SK-N-MC (cell line): ENCODE results near the gene PGAM4.

Experiments
- DNase-seq: peaks from one replicate; pipeline ENCODE4 v3.0.0-alpha.2; 2011; ENCODE audit warnings: low read depth, low spot score
- H3K27ac ChIP-seq: fragments of 200-600 bp; sonication (generic); 2 replicates; pipeline ENCODE4 v1.5.1; 2016; ENCODE audit warnings: mixed run types
- H3K36me3 ChIP-seq: fragments of 200-600 bp; sonication (generic); 2 replicates; pipeline ENCODE4 v1.6.1; 2017; ENCODE audit warnings: antibody characterized with exemption, low read length, mixed read lengths; ENCODE audit not compliant: insufficient read depth
- H3K4me3 ChIP-seq: fragments of 200-600 bp; sonication (generic); 2 replicates; pipeline ENCODE4 v1.5.1; 2016
- H3K9ac ChIP-seq: fragments of 200-600 bp; sonication (generic); 2 replicates; pipeline ENCODE4 v1.8.0; 2017; ENCODE audit warnings: mixed run types, mixed read lengths; ENCODE audit not compliant: insufficient read length
- H3K9me3 ChIP-seq: fragments of 200-600 bp; sonication (generic); 2 replicates; pipeline ENCODE4 v1.6.1; 2017; ENCODE audit warnings: low read depth, mild to moderate bottlenecking, antibody characterized with exemption, low read length, moderate library complexity, mixed read lengths
- EZH2 ChIP-seq: fragments of 200-600 bp; sonication (generic); IDR thresholded peaks from one replicate; pipeline ENCODE4 v1.6.1; 2017; ENCODE audit warnings: antibody characterized with exemption
- FOXP2 ChIP-seq: optimal IDR thresholded peaks from 2 replicates; pipeline ENCODE3; 2011; ENCODE audit warnings: mild to moderate bottlenecking, moderate library complexity; ENCODE audit not compliant: insufficient read depth; ENCODE audit errors: extremely low read length, control extremely low read depth
- POLR2AphosphoS5 ChIP-seq: IDR thresholded peaks from 2 replicates; pipeline ENCODE4 v1.6.1; 2012; ENCODE audit warnings: mild to moderate bottlenecking, low read depth, low read length, borderline replicate concordance

Gene PGAM4

DNA sequence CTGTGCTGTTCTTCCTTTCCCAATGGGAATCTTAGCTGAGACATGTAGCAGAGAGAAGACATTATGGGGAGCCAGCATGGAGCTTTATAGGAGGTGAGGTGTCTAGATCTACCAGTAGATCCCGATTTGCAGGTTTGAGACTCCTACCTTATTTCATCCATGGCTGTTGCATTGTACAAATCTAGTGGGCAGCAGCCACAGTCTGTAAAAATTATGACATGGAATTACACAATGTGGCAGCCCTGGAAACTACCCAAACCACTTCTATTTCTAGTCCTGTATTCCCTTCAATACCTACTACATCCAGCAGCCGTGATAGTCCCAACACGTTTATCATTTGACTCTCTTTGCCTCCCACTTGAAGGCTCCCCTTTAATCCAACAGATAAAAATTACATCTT, 50.9 kb downstream of the PGAM4 start:
- no peak for DNase-seq

More for the DNA sequence above, 50.9 kb downstream of the PGAM4 start:
- Histone ChIP-seq H3K9me3 (no peaks in the 10 kb centered on the region), H3K36me3 (no peaks in the 10 kb centered on the region), H3K4me3 (no peak overlapping the region), H3K9ac (no peak overlapping the region), H3K27ac (no peak overlapping the region)
- TF ChIP-seq FOXP2 = no peak
- TF ChIP-seq EZH2 = no peak
- TF ChIP-seq POLR2AphosphoS5 = no peak
